CD4-positive, alpha-beta T cell treated with Interleukin-17A for 4 hours (primary cell): ENCODE measurements around the gene ATAD1.
"Not testable (repeated sequence)": the region's sequence is repeated elsewhere in the genome, so short reads cannot be mapped to it uniquely, and the experiment has no call there.

Experiments used
- DNase-seq: peaks from one replicate; pipeline ENCODE4 v3.0.0-alpha.2; 2020; ENCODE audit warnings: mixed read lengths

The ATAD1 gene

GRCh38 chr10:87845624-87845998 is 27.6 kb upstream of the ATAD1 start:
- DNase-seq = no peak

- no peak for DNase-seq
Measured at GRCh38 chr10:87844837-87845623, 27.0 kb upstream of the ATAD1 start.

- no peak for DNase-seq
Measured at GRCh38 chr10:87843714-87844113, 25.7 kb upstream of the ATAD1 start.

- no peak for DNase-seq
Measured at GRCh38 chr10:87842776-87843497, 24.9 kb upstream of the ATAD1 start.

GRCh38 chr10:87842220-87842641 is 24.2 kb upstream of the ATAD1 start:
- DNase-seq = no peak

GRCh38 chr10:87841186-87841585 is 23.2 kb upstream of the ATAD1 start:
- no peak for DNase-seq

GRCh38 chr10:87838650-87839049 is 20.6 kb upstream of the ATAD1 start:
- no peak for DNase-seq

- no peak for DNase-seq
Measured at GRCh38 chr10:87837445-87837844, 19.4 kb upstream of the ATAD1 start.

GRCh38 chr10:87836098-87836497 is 18.1 kb upstream of the ATAD1 start:
- DNase-seq = no peak

GRCh38 chr10:87829986-87830729 is 12.1 kb upstream of the ATAD1 start:
- DNase-seq = no peak

- DNase-seq = not testable (repeated sequence)
Measured at GRCh38 chr10:87829051-87829450, 11.0 kb upstream of the ATAD1 start.

- DNase-seq = no peak
Measured at GRCh38 chr10:87827681-87828080, 9.7 kb upstream of the ATAD1 start.

- no peak for DNase-seq
Measured at GRCh38 chr10:87826653-87827052, 8.6 kb upstream of the ATAD1 start.

GRCh38 chr10:87819289-87819585 is 1.2 kb upstream of the ATAD1 start:
- no peak for DNase-seq

- DNase-seq = peak; percentile 73
Measured at GRCh38 chr10:87818505-87819288, 671 bp upstream of the ATAD1 start.

GRCh38 chr10:87816898-87817608 is 973 bp downstream of the ATAD1 start:
- no peak for DNase-seq

GRCh38 chr10:87816163-87816897 is 1.7 kb downstream of the ATAD1 start:
- DNase-seq = no peak

GRCh38 chr10:87804939-87805569 is 13.0 kb downstream of the ATAD1 start:
- DNase-seq = no peak

- DNase-seq = no peak
Measured at GRCh38 chr10:87803831-87804230, 14.2 kb downstream of the ATAD1 start.

GRCh38 chr10:87803328-87803727 is 14.7 kb downstream of the ATAD1 start:
- DNase-seq = no peak

GRCh38 chr10:87801813-87802435 is 16.1 kb downstream of the ATAD1 start:
- not testable (repeated sequence) for DNase-seq
